ENCODE data around the gene MAMLD1. TPM values are rescaled to one million over a fixed set of nuclear protein-coding genes. Genes with fewer than 3 reads are reported as not detected.
A peak's percentile ranks its signal among the peaks of the same experiment; 100 is the strongest.

Gene MAMLD1
- total RNA-seq, 1 experiment from 2014 or later = 0.48 TPM

GRCh38 chrX:150486011-150486410 lies 122.9 kb downstream of the MAMLD1 start:
- no peaks in the 10 kb centered on the region for H3K79me1 ChIP-seq (ENCODE audit: insufficient read depth, low read depth, low read length, poor library complexity, severe bottlenecking)
- Mint-ChIP-seq H3K27ac (no peak overlapping the region), H3K9me3 (peaks cover 69 to 73% of the 10 kb centered on the region in 2 experiments), H3K4me1 (peaks cover 0 to 4% of the 10 kb centered on the region in 2 experiments; a peak in 2 of 4 replicates), H3K4me3 (no peak overlapping the region), H3K36me3 (ENCODE audit: insufficient read depth in 1 of 3, low read depth in 3 of 3) (no peaks in the 10 kb centered on the region; a peak in 1 of 7 replicates), H3K27me3 (ENCODE audit: low read depth) (no peaks in the 10 kb centered on the region; the same call in none of the 2 replicates)
- H3K9ac ChIP-seq (ENCODE audit: extremely low read depth, insufficient read length, low read length) = no peak overlapping the region
- no peak overlapping the region for H2AK5ac ChIP-seq (ENCODE audit: insufficient read length, low read length)
- no peaks in the 10 kb centered on the region for H4K20me1 ChIP-seq (ENCODE audit: control insufficient read depth, insufficient read depth, insufficient read length)
- H4K91ac ChIP-seq (ENCODE audit: insufficient read length, low read depth, low read length) = no peak overlapping the region
- H3T11ph ChIP-seq (ENCODE audit: low read length) = no peak overlapping the region
- H2AFZ ChIP-seq (ENCODE audit: low read length) = no peak overlapping the region
- TF ChIP-seq CTCF (conservative IDR thresholded peaks at IDR 0.05) = peak; percentile 70
- no peaks in the 10 kb centered on the region for H3K9me3 ChIP-seq (ENCODE audit: control insufficient read depth, low read depth, low read length)
- H3K79me2 ChIP-seq (ENCODE audit: insufficient read depth, low read length) = no peaks in the 10 kb centered on the region
- H2BK15ac ChIP-seq (ENCODE audit: low read depth, low read length) = no peak overlapping the region; the same call in 1 of the 2 replicates
- H2BK120ac ChIP-seq (ENCODE audit: low read depth, low read length, poor library complexity, severe bottlenecking) = no peak overlapping the region
- H3K23me2 ChIP-seq (ENCODE audit: insufficient read length, low read depth, low read length, poor library complexity, severe bottlenecking) = no peaks in the 10 kb centered on the region
- no peaks in the 10 kb centered on the region for H3K27me3 ChIP-seq (ENCODE audit: insufficient read depth, low read length)
- DNase-seq = peak; percentile 64
- no peak overlapping the region for H3K23ac ChIP-seq (ENCODE audit: insufficient read length, low read depth, low read length)
- H4K5ac ChIP-seq (ENCODE audit: insufficient read length, low read depth, low read length) = no peak overlapping the region
- WGBS (ENCODE audit: extremely low coverage, insufficient read length, low lambda C conversion rate) = no CpG with 5 or more reads among the region's 3 CpGs
- no peak overlapping the region for H3K56ac ChIP-seq (ENCODE audit: insufficient read length, low read depth, low read length)
- no peak overlapping the region for H3K18ac ChIP-seq (ENCODE audit: insufficient read length, low read depth, low read length)
- H3K27ac ChIP-seq (ENCODE audit: insufficient read length, low read depth, low read length) = no peak overlapping the region
- H3K4ac ChIP-seq (ENCODE audit: low read depth, low read length) = no peak overlapping the region
- H4K8ac ChIP-seq (replicated peaks; ENCODE audit: insufficient read length, low read depth, low read length) = no peak overlapping the region
- no peak overlapping the region for H3K14ac ChIP-seq (ENCODE audit: insufficient read depth, low read length)
- H2BK5ac ChIP-seq (ENCODE audit: insufficient read length, low read length) = no peak overlapping the region
- H2BK20ac ChIP-seq (ENCODE audit: low read depth, low read length, poor library complexity, severe bottlenecking) = no peak overlapping the region
- no peaks in the 10 kb centered on the region for H3K4me1 ChIP-seq (ENCODE audit: insufficient read depth, low read length)
- no peak overlapping the region for H3K4me2 ChIP-seq (ENCODE audit: insufficient read depth, insufficient read length, low read length)
- no peak overlapping the region for H2BK12ac ChIP-seq (ENCODE audit: insufficient read length, low read depth, low read length)
